Prostate gland (tissue), 2 donors: ENCODE results near the gene TMSB4X.

Experiments used
- POLR2A ChIP-seq: fragments of 450-650 bp; IDR thresholded peaks from one replicate; pipeline ENCODE4 v1.6.1; 2016; ENCODE audit warnings: antibody characterized with exemption, mild to moderate bottlenecking
- POLR2AphosphoS5 ChIP-seq: sonication (generic); formaldehyde crosslinking; IDR thresholded peaks from one replicate; pipeline ENCODE4 v1.6.1; 2017; ENCODE audit warnings: antibody characterized with exemption
- TF ChIP-seq, protein P1 (sequence below), 4 experiments: fragments of 200-600 bp in 2 of 4; fragments of 450-650 bp in 2 of 4; sonication (generic) in 2 of 4; IDR thresholded peaks; 1 replicate in 3 of 4; 2 replicates in 1 of 4; pipeline ENCODE4 v1.5.1; 2016 to 2019; ENCODE audit warnings: antibody characterized with exemption in 4 of 4, mild to moderate bottlenecking in 2 of 4, moderate library complexity in 2 of 4

DNA sequence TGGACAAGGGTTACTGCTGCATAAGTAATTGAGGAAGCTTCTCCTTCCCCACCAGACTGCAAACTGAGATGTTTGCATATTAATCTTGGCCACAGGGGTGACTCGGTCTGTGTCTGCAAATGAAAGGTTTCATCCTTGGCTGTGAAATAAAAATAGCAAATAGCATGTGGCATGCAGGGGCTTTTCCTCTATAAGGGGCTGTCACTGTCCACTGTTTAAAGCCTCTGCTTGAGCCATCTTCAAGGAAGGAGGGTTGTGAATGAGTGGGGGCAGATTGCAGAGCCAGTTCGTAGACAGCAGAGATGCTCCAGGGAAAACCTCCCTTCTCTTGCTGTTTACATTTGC is 33.3 kb downstream of the TMSB4X start:
- TF ChIP-seq, protein P1, sequence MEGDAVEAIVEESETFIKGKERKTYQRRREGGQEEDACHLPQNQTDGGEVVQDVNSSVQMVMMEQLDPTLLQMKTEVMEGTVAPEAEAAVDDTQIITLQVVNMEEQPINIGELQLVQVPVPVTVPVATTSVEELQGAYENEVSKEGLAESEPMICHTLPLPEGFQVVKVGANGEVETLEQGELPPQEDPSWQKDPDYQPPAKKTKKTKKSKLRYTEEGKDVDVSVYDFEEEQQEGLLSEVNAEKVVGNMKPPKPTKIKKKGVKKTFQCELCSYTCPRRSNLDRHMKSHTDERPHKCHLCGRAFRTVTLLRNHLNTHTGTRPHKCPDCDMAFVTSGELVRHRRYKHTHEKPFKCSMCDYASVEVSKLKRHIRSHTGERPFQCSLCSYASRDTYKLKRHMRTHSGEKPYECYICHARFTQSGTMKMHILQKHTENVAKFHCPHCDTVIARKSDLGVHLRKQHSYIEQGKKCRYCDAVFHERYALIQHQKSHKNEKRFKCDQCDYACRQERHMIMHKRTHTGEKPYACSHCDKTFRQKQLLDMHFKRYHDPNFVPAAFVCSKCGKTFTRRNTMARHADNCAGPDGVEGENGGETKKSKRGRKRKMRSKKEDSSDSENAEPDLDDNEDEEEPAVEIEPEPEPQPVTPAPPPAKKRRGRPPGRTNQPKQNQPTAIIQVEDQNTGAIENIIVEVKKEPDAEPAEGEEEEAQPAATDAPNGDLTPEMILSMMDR (IDR thresholded peaks at IDR 0.05), result no peak
- TF ChIP-seq POLR2A (no peak), POLR2AphosphoS5 (no peak)
